ENCODE data around the gene FRMPD4. TPM values are rescaled to one million over a fixed set of nuclear protein-coding genes. Genes with fewer than 3 reads are reported as not detected.
A peak's percentile ranks its signal among the peaks of the same experiment; 100 is the strongest.

FRMPD4 gene
- total RNA-seq, 1 experiment from 2014 or later, result not detected

- Histone ChIP-seq H3K4me3 (ENCODE audit: low read depth, low read length) (no peak overlapping the region), H3K36me3 (ENCODE audit: control insufficient read depth, insufficient read depth, low read length) (no peaks in the 10 kb centered on the region), H3K9me3 (no peaks in the 10 kb centered on the region), H3K4me1 (0 out of 2 replicates have a peak, but pooled peaks cover under 1% of the 10 kb centered on the region), H3K27me3 (replicated peaks; ENCODE audit: control insufficient read depth, insufficient read depth, low read length) (no peaks in the 10 kb centered on the region)
- Mint-ChIP-seq H3K9me3 (ENCODE audit: unreplicated experiment) (no peaks in the 10 kb centered on the region), H3K36me3 (ENCODE audit: insufficient read depth, unreplicated experiment) (no peaks in the 10 kb centered on the region), H3K4me1 (ENCODE audit: low read depth, unreplicated experiment) (no peaks in the 10 kb centered on the region), H3K27me3 (ENCODE audit: insufficient read depth, unreplicated experiment) (peaks cover 11% of the 10 kb centered on the region), H3K27ac (ENCODE audit: unreplicated experiment) (no peak overlapping the region), H3K4me3 (ENCODE audit: unreplicated experiment) (no peak overlapping the region)
- intact Hi-C loops (cut with micrococcal nuclease; ENCODE audit: unreplicated experiment), result no loop called here
- POLR2A ChIA-PET, result no interaction called here
- BruUV-seq (replicated peaks), result no TSS peak
- CTCF ChIA-PET, result no interaction called here
- no peak for DNase-seq
- TF ChIP-seq CTCF (IDR thresholded peaks at IDR 0.05; ENCODE audit: insufficient read depth in 1 of 2, low read depth in 1 of 2, low read length in 1 of 2, severe bottlenecking in 1 of 2, unreplicated experiment in 1 of 2), result no peak
These were observed 229.0 kb downstream of the FRMPD4 start for GRCh38 chrX:12367254-12367653.

GRCh38 chrX:12370497-12370986, 232.3 kb downstream of the FRMPD4 start:
- H3K36me3 Mint-ChIP-seq (ENCODE audit: insufficient read depth, unreplicated experiment), result no peaks in the 10 kb centered on the region
- TF ChIP-seq CTCF (IDR thresholded peaks at IDR 0.05; ENCODE audit: insufficient read depth in 1 of 2, low read depth in 1 of 2, low read length in 1 of 2, severe bottlenecking in 1 of 2, unreplicated experiment in 1 of 2), result no peak
- Histone ChIP-seq H3K4me1 (0 out of 2 replicates have a peak, but pooled peaks cover 3% of the 10 kb centered on the region), H3K9me3 (no peaks in the 10 kb centered on the region), H3K27me3 (replicated peaks; ENCODE audit: control insufficient read depth, insufficient read depth, low read length) (no peaks in the 10 kb centered on the region), H3K36me3 (ENCODE audit: control insufficient read depth, insufficient read depth, low read length) (no peaks in the 10 kb centered on the region), H3K4me3 (ENCODE audit: low read depth, low read length) (no peak overlapping the region)
- no peaks in the 10 kb centered on the region for H3K4me1 Mint-ChIP-seq (ENCODE audit: low read depth, unreplicated experiment)
- H3K27me3 Mint-ChIP-seq (ENCODE audit: insufficient read depth, unreplicated experiment), result peaks cover 10% of the 10 kb centered on the region
- intact Hi-C loops (cut with micrococcal nuclease; ENCODE audit: unreplicated experiment), result no loop called here
- no peak overlapping the region for H3K27ac Mint-ChIP-seq (ENCODE audit: unreplicated experiment)
- ChIA-PET POLR2A (no interaction called here), CTCF (no interaction called here)
- H3K4me3 Mint-ChIP-seq (ENCODE audit: unreplicated experiment), result no peak overlapping the region
- DNase-seq, result no peak
- no TSS peak for BruUV-seq (replicated peaks)
- no peaks in the 10 kb centered on the region for H3K9me3 Mint-ChIP-seq (ENCODE audit: unreplicated experiment)

DNA sequence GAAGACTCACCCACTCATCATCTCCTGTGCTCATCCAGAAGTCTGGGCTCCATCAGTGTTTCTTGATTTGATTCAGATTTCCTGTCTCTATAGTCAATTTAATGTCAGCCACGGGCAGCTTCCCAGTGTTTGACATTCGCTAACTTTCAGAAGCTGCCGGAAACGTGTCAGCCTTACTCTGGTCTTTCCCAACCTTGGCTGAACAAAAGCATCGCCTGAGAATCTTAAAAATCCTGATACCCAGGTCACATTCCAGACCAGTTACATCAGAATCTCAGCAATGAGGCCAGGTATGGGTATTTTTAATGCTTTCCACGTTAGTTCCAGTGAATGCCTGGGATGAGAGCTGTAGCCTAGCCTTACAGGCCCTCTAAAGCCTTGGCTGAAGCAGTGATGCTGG, 233.8 kb downstream of the FRMPD4 start:
- Mint-ChIP-seq H3K9me3 (ENCODE audit: unreplicated experiment) (no peaks in the 10 kb centered on the region), H3K4me3 (ENCODE audit: unreplicated experiment) (no peak overlapping the region), H3K4me1 (ENCODE audit: low read depth, unreplicated experiment) (no peaks in the 10 kb centered on the region), H3K27me3 (ENCODE audit: insufficient read depth, unreplicated experiment) (peaks cover 4% of the 10 kb centered on the region), H3K27ac (ENCODE audit: unreplicated experiment) (no peak overlapping the region), H3K36me3 (ENCODE audit: insufficient read depth, unreplicated experiment) (no peaks in the 10 kb centered on the region)
- POLR2A ChIA-PET, result no interaction called here
- Histone ChIP-seq H3K4me3 (ENCODE audit: low read depth, low read length) (no peak overlapping the region), H3K9me3 (no peaks in the 10 kb centered on the region), H3K36me3 (ENCODE audit: control insufficient read depth, insufficient read depth, low read length) (no peaks in the 10 kb centered on the region), H3K27me3 (replicated peaks; ENCODE audit: control insufficient read depth, insufficient read depth, low read length) (no peaks in the 10 kb centered on the region), H3K4me1 (0 out of 2 replicates have a peak, but pooled peaks cover 3% of the 10 kb centered on the region)
- intact Hi-C loops (cut with micrococcal nuclease; ENCODE audit: unreplicated experiment), result no loop called here
- no TSS peak for BruUV-seq (replicated peaks)
- CTCF ChIA-PET, result no interaction called here
- TF ChIP-seq CTCF (IDR thresholded peaks at IDR 0.05; ENCODE audit: insufficient read depth in 1 of 2, low read depth in 1 of 2, low read length in 1 of 2, severe bottlenecking in 1 of 2, unreplicated experiment in 1 of 2), result no peak
- peak; percentile 6 to 26 for DNase-seq
